Activated CD4-positive, alpha-beta T cell treated with anti-CD3 and anti-CD28 coated beads for 48 hours (primary cell): ENCODE results near the gene PHKA1.
"Not testable (repeated sequence)": the region's sequence is repeated elsewhere in the genome, so short reads cannot be mapped to it uniquely, and the experiment has no call there.

Source experiments
- DNase-seq: peaks from one replicate; pipeline ENCODE4 v3.0.0-alpha.2; 2020

Gene PHKA1

DNA sequence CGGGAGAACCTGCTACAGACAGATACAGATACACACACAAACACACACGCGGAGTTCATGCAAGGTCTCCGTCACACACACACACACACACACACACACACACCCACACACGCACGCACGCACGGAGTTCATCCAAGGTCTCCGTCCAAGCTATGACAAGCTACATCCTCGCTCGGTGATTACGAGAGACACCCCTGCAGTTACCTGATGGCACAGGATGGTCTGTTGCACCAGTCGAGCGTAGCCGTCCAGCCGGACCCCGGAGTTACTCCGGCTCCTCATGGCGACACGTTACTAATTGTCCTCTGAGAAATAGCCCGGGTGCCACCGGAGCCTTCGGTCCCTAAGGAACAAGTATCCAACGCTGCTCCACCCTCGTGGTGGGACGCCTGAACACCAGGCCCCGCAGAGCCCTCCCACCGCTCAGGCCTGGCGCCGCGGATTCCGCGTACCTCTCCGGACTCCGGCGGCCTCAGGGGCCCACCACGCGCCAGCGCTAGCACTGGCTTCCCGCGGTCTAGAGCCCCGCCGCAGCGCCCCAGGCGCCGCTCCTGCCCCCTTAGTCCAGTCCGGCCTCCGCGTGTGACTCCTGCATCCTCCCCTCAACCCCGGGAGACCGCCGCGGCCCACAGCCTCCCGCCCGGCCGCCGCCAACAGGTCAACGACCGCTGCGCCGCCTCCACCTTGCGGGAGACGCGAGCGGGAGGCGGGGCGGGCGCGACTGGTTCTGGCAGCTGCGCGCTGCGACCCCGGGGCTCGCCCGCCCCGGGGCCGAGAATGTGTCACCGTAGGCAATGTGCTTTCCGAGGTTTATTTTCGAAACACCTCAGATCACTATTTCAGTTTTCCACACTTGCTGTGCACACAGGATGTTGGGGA is at the start of gene PHKA1:
Gene PHKA1 (minus strand): TSS at position 708 of the 879 bp plus-strand sequence. CDS start 426 bp downstream, at position 282.
- DNase-seq, result peak; percentile 71

GRCh38 chrX:72760454-72760853 is 46.3 kb upstream of the PHKA1 start:
- DNase-seq, result not testable (repeated sequence)

DNA sequence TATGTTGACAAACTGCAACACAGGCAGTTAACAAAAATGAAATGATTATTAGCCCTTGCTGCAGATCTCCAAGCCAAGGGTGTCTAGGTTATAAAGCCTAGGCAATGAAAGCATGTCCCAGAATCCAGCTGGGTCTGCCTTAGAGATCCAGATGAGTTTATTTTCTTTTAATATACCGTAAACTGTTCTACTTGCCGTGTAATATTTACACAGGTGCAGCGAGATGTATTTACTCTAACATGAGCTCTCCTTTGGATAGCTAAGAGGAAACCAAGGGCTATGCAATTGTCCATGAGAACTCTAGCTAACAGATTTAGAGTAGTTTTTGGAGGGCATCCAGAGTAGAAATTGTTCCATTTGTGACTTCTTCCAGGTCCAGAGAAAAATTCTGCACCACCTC is 34.4 kb upstream of the PHKA1 start:
- DNase-seq, result not testable (repeated sequence)

GRCh38 chrX:72745546-72745945 is 31.4 kb upstream of the PHKA1 start:
- not testable (repeated sequence) for DNase-seq

DNA sequence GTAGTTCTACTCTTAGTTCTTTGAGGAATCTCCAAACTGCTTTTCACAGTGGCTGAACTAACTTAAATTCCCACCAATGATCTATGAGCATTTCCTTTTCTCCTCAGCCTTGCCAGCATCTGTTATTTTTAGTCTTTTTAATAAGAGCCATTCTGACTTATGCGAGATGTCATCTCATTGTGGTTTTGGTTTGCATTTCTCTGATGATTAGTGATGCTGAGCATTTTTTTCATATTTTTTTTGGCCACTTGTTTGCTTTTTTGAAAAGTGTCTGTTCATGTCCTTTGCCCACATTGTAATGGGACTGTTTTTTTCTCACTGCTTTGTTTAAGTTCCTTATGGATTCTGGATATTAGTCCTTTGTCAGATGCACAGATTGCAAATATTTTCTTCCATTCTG is 21.5 kb upstream of the PHKA1 start:
- DNase-seq, result no peak

GRCh38 chrX:72733636-72734035 is 19.5 kb upstream of the PHKA1 start:
- DNase-seq, result not testable (repeated sequence)

DNA sequence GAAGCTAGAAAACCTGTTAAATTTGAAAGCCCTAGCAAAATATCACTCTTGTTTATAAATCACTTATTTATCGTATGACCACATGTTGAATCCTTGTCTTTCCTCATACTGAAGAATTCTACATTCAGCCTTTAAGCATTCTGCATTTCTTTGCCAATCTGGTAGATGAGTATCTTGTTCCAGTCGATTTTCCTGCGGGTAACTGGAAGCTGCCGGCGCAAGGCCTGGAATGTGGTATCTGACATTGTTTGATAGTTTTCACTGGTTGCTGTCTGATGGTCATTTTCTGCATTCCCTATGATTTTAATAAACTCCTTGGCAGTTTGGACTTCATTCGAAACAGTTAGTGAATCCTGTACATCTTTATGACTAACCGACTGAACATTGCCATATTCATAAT is 13.7 kb upstream of the PHKA1 start:
- no peak for DNase-seq

DNA sequence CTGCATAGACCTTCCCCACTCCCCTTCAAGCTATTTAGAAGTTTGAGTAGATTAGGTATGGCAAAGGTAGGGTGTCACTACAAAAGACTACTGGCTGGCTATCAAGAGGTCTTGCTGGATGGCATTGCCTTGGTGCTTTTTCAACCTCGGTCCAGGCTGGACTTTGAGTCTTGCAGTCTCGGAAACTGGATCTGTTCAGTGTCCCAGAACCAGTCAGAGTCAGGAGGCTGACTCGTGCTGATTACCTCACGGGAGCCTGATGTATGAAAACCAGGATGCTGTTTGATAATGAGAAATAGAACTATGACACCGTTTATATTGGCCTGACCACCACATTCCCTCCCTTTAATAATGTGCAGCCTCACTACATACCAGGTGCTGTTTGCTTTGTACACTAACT is 2.7 kb upstream of the PHKA1 start:
- DNase-seq, result no peak

DNA sequence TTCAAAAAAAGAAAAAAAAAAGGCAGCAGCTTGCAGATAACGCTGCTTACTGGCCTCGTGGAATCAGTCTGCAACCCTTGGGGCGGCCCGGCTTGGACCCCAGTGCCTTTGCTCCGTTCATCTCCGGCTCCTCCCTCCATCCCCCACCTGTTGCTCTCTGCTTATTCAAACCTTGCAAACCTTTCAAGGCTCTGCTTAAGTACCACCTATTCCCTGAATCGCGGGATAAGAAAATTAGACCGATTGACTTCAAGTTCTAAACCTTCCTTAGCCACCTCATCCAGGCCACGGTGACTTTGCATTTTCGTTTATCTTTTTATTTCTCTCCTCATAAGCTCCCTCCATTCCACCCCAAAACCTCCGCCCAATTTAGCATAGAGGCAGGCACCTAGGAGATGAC is 1.4 kb upstream of the PHKA1 start:
- no peak for DNase-seq

DNA sequence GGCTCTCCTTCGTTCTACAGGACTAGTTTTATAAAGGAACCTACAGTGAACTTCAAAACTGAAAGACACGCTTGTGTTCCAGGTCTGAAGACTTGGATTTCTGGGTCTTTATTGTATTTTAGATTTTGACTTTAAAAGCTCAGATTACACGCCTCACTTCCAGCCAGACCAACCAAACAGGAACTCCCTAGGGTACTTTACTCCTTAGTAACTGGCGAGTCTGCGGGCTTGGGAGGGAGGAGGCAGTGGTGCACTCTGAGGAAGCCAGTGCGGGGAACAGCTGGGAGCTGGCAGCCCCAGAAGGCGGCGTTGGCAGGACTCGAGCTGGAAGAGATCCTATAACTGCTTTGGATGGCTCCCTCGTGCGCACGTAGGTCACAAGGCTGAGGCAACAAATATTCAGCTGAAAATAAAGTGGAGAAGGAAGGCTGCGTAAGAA is 391 bp upstream of the PHKA1 start:
- DNase-seq, result peak; percentile 9

DNA sequence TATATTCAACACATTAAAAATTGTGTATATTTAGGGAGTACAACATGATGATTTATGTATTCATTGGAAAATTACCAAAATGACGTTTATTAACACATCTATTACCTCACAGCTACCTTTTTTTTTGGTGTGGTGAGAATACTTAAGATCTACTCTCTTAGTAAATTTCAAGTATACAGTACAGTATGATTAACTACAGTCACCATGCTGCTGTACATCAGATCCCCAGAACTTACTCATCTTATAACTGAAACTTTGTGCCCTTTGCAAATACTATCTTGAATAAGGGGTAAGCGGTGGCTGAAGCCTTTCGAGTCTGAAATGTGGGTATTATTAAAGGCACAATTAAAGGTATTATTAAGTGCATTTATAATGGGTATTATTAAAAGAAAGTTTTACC is 976 bp downstream of the PHKA1 start:
- DNase-seq, result no peak

- DNase-seq, result no peak
Measured at GRCh38 chrX:72712094-72712755, 1.9 kb downstream of the PHKA1 start.

- no peak for DNase-seq
Measured at GRCh38 chrX:72705814-72706213, 8.3 kb downstream of the PHKA1 start.

DNA sequence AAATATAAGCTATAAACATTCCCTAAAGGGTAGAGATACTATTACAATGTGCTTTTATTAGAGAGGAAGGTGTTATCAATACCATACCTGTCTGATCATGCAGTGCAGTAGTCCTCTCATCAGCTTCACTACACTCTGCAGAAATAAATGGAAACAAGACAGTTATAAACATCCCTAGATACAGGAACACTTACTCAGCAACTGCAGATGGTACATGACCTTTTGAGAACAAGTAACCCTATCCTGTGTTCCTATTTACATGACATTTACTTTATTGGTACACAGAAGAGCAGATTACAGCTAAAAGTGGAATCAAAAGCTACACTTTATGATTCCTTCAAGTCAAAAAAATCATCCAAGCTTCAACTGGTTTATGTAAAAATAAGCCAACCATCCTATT is 9.0 kb downstream of the PHKA1 start:
- DNase-seq, result no peak

DNA sequence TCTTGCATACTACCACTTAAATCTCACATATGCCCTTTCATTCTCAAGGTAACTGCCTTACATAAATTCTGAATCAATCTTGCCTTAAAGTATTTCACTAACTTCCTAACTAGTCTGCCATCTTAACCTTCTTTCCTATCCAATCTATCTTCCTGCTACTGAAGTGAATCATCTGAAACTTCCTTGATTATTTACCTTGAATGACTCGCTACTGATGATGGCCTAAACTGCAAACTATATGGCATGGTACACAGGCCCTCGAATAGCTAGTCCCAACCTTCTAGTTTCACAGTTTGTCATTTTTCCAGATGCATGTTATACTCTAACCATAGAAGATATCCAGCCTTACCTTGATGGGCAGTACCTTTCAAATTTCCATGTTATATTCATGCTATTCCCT is 19.9 kb downstream of the PHKA1 start:
- no peak for DNase-seq

- DNase-seq, result no peak
Measured at GRCh38 chrX:72693477-72693876, 20.6 kb downstream of the PHKA1 start.

DNA sequence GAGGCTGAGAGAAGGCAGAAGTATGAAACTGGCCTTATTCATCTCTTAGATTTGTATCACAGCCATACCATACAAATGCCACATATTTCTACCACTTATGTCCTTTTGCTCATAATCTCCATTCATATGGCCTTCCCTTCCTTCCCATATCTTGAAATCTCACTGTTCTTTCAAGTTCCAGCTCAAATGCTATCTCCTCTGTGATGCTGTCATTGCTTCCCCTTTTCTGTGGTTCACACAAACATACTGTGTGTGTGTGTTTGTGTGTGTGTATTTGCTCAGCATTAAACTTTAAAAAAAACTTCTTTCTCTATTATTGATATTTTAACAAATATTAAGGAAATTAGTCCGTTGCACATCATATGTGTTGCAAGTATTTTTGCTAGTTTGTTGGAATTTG is 26.7 kb downstream of the PHKA1 start:
- DNase-seq, result no peak

- DNase-seq, result no peak
Measured at GRCh38 chrX:72685810-72686456, 28.2 kb downstream of the PHKA1 start.

GRCh38 chrX:72685018-72685417 is 29.1 kb downstream of the PHKA1 start:
- DNase-seq, result no peak

DNA sequence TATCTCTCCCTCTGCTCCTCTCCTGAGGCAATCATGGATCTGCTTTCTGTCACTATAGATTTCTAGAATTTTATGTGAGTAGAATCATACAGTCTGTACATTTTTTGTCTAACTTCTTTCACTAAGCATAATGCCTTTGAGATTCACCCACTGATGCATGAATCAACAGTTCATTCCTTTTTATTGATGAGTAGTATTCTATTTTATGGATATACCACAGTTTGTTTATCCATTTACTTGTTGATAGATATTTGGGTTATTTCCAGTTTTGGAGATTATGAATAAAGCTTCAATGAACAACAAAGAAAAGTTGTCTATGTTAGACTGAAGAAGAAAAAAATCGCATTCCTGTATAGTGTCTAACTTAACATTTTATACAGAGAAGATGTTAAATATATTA is 30.5 kb downstream of the PHKA1 start:
- no peak for DNase-seq

DNA sequence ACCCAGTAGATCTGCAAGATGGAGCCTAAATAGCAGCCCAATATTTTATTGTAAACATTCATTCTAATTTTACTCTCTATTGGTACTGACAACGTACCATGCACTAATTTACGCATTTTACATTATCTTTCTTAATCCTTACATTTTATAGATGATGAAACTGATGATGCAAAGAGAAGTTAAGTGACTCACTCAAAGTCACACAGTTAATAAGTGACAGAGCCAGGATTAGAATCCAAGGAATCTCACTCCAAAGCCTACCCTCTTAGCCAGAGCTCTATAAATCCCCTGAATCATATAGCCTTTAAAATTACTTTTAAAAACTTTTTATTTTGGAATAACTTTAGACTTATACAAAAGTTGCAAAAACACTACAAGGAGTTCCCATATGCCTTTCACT is 37.6 kb downstream of the PHKA1 start:
- DNase-seq, result no peak

DNA sequence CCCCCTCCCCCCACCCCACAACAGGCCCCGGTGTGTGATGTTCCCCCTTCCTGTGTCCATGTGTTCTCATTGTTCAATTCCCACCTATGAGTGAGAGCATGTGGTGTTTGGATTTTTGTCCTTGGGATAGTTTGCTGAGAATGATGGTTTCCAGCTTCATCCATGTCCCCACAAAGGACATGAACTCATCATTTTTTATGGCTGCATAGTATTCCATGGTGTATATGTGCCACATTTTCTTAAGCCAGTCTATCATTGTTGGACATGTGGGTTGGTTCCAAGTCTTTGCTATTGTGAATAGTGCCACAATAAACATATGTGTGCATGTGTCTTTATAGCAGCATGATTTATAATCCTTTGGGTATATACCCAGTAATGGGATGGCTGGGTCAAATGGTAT is 40.2 kb downstream of the PHKA1 start:
- not testable (repeated sequence) for DNase-seq

DNA sequence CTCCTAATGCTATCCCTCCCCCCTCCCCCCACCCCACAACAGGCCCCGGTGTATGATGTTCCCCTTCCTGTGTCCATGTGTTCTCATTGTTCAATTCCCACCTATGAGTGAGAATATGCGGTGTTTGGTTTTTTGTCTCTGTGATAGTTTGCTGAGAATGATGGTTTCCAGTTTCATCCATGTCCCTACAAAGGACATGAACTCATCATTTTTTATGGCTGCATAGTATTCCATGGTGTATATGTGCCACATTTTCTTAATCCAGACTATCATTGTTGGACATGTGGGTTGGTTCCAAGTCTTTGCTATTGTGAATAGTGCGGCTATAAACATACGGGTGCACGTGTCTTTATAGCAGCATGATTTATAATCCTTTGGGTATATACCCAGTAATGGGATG is 44.6 kb downstream of the PHKA1 start:
- DNase-seq, result not testable (repeated sequence)

- no peak for DNase-seq
Measured at GRCh38 chrX:72666451-72666850, 47.7 kb downstream of the PHKA1 start.
